IMR-90 (cell line): ENCODE data around the gene ZNF236.

ENCODE experiments used
- BHLHE40 ChIP-seq: fragments of 150-350 bp; IDR thresholded peaks from 2 replicates; pipeline ENCODE4 v1.6.1; 2016; ENCODE audit warnings: mild to moderate bottlenecking, low read depth, low read length
- CHD1 ChIP-seq: IDR thresholded peaks from 2 replicates; pipeline ENCODE4 v1.6.1; 2012; ENCODE audit warnings: low read depth, low read length, improper control_type of control experiment
- FOS ChIP-seq: fragments of 150-350 bp; IDR thresholded peaks from 2 replicates; pipeline ENCODE4 v1.6.1; 2016; ENCODE audit warnings: low read depth, low read length
- MAFK ChIP-seq: IDR thresholded peaks from 2 replicates; pipeline ENCODE4 v1.6.1; 2012; ENCODE audit warnings: low read depth, low read length, improper control_type of control experiment
- MXI1 ChIP-seq: IDR thresholded peaks from 2 replicates; pipeline ENCODE4 v1.6.1; 2012; ENCODE audit warnings: low read depth, mild to moderate bottlenecking, low read length, moderate library complexity, borderline replicate concordance
- POLR2A ChIP-seq: IDR thresholded peaks from 2 replicates; pipeline ENCODE4 v1.6.1; 2012; ENCODE audit warnings: mild to moderate bottlenecking, low read depth, low read length
- RAD21 ChIP-seq: IDR thresholded peaks from 2 replicates; pipeline ENCODE4 v1.6.1; 2012; ENCODE audit warnings: low read length, improper control_type of control experiment
- RFX5 ChIP-seq: IDR thresholded peaks from 2 replicates; pipeline ENCODE4 v1.8.0; 2012; ENCODE audit warnings: low read depth, mild to moderate bottlenecking, low read length, moderate library complexity
- SMC3 ChIP-seq: fragments of 150-350 bp; IDR thresholded peaks from 2 replicates; pipeline ENCODE4 v1.6.1; 2016; ENCODE audit warnings: low read depth, mild to moderate bottlenecking, antibody characterized with exemption, low read length, moderate library complexity
- TF ChIP-seq, protein P1 (sequence below): fragments of 150-350 bp; IDR thresholded peaks from 2 replicates; pipeline ENCODE4 v1.6.1; 2016; ENCODE audit warnings: low read depth, mild to moderate bottlenecking, low read length, moderate library complexity, borderline replicate concordance
- TF ChIP-seq, protein P2 (sequence below): conservative IDR thresholded peaks from 2 replicates; pipeline ENCODE4 v1.5.1; 2012; ENCODE audit warnings: mild to moderate bottlenecking, low read depth, low read length, improper control_type of control experiment

DNA sequence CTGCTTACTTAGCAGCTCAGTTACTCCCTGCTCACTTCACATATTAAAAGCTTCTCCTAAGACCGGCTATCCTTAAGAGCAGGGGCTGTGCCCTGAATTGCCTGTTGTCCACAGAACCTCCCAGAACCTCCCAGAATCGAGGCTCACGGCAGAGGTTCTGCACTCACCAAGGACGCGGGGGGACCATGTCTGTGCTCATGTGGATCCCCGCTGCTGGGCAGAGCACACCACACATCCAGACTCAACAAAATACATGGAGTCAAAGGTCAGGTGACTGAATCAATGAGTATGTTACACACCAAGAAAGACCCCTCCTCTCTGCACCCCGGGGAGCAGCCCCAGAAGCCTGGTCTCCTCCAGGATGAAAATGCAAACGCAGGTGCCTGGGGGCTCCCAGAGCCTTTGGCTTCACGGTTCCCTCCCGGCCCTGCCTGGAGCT lies 161.3 kb downstream of the ZNF236 start:
- TF ChIP-seq, protein P1, sequence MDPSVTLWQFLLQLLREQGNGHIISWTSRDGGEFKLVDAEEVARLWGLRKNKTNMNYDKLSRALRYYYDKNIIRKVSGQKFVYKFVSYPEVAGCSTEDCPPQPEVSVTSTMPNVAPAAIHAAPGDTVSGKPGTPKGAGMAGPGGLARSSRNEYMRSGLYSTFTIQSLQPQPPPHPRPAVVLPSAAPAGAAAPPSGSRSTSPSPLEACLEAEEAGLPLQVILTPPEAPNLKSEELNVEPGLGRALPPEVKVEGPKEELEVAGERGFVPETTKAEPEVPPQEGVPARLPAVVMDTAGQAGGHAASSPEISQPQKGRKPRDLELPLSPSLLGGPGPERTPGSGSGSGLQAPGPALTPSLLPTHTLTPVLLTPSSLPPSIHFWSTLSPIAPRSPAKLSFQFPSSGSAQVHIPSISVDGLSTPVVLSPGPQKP, result no peak
- TF ChIP-seq, protein P2, sequence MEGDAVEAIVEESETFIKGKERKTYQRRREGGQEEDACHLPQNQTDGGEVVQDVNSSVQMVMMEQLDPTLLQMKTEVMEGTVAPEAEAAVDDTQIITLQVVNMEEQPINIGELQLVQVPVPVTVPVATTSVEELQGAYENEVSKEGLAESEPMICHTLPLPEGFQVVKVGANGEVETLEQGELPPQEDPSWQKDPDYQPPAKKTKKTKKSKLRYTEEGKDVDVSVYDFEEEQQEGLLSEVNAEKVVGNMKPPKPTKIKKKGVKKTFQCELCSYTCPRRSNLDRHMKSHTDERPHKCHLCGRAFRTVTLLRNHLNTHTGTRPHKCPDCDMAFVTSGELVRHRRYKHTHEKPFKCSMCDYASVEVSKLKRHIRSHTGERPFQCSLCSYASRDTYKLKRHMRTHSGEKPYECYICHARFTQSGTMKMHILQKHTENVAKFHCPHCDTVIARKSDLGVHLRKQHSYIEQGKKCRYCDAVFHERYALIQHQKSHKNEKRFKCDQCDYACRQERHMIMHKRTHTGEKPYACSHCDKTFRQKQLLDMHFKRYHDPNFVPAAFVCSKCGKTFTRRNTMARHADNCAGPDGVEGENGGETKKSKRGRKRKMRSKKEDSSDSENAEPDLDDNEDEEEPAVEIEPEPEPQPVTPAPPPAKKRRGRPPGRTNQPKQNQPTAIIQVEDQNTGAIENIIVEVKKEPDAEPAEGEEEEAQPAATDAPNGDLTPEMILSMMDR, result no peak
- TF ChIP-seq RAD21, result no peak
- TF ChIP-seq POLR2A, result no peak
- no peak for TF ChIP-seq CHD1
- TF ChIP-seq BHLHE40, result no peak
- no peak for TF ChIP-seq MXI1
- no peak for TF ChIP-seq SMC3
- TF ChIP-seq FOS, result no peak
- TF ChIP-seq MAFK, result no peak
- TF ChIP-seq RFX5, result no peak
